AG09309 (cell line): ENCODE measurements around the gene JADE2.

Experiments used
- DNase-seq: peaks from one replicate; pipeline ENCODE4 v3.0.0-alpha.2; 2010; ENCODE audit warnings: low read depth
- H3K4me3 ChIP-seq: 2 replicates; pipeline ENCODE4 v1.5.1; 2011; ENCODE audit warnings: mild to moderate bottlenecking, low read depth, low read length, moderate library complexity; ENCODE audit not compliant: control insufficient read depth
- TF ChIP-seq, protein P1 (sequence below): IDR thresholded peaks from 2 replicates; pipeline ENCODE4 v1.5.1; 2011; ENCODE audit warnings: mild to moderate bottlenecking, low read depth, low read length, inconsistent platforms; ENCODE audit not compliant: insufficient read depth, control insufficient read depth; ENCODE audit errors: missing control alignments

The JADE2 gene

DNA sequence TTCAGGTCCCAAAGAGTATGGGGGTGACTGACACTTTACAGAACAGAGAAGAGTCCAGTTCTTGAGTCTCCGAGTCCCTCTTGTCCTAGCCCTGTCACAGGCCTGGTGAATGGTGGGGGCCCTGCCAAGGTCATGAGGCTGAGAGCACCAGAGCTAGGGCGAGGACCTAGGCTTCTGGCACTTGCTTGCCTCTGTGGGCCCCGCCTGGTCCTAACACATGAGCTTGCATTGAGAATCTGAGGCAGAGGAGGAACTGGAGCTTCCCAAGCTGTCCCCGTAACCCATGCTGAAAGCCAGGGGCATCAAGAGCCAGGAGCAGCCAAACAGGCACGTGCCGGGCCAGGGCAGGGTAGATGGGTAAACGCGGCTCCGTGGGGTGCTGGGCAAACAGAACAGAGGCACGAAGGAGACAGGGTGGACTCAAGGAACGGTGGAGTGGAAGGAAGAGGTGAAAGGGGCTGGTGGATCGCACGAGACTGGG lies 41.3 kb downstream of the JADE2 start:
- no peak overlapping the region for H3K4me3 ChIP-seq
- TF ChIP-seq, protein P1, sequence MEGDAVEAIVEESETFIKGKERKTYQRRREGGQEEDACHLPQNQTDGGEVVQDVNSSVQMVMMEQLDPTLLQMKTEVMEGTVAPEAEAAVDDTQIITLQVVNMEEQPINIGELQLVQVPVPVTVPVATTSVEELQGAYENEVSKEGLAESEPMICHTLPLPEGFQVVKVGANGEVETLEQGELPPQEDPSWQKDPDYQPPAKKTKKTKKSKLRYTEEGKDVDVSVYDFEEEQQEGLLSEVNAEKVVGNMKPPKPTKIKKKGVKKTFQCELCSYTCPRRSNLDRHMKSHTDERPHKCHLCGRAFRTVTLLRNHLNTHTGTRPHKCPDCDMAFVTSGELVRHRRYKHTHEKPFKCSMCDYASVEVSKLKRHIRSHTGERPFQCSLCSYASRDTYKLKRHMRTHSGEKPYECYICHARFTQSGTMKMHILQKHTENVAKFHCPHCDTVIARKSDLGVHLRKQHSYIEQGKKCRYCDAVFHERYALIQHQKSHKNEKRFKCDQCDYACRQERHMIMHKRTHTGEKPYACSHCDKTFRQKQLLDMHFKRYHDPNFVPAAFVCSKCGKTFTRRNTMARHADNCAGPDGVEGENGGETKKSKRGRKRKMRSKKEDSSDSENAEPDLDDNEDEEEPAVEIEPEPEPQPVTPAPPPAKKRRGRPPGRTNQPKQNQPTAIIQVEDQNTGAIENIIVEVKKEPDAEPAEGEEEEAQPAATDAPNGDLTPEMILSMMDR, result no peak
- no peak for DNase-seq

DNA sequence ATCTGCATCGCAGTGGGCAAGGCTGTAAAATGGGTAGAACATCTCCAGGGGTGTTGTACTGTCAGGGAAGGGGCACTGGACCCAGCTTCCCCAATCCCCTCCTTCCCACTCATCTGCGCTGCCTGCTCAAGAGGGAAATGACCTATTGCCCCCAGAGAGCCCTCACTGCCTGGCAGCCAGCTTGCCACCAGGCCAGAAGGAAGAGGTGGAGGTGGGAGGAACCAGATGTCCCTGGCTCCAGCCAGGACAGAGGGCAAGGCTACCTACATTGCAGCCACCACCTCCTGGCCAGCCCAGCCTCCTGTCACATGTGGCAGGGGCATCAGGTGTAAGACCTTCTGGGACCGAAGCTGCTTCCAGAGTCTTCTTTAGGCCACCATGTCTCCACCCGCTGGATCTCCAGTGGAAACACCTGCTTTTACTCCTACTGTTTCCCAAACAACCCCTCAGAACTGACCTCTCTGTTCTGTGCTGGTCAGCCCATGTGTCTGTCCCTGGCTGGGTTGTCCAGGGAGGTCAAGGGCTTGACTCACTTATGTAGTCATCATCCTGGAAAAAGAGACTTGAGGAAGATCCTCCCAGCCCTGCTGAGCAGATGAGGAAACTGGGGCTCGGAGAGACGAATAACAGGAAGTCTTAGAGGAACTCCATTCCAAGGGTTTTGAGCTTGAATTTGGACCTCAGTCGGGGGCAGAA lies 42.3 kb downstream of the JADE2 start:
- TF ChIP-seq, protein P1, result no peak
- no peak for DNase-seq
- no peak overlapping the region for H3K4me3 ChIP-seq

DNA sequence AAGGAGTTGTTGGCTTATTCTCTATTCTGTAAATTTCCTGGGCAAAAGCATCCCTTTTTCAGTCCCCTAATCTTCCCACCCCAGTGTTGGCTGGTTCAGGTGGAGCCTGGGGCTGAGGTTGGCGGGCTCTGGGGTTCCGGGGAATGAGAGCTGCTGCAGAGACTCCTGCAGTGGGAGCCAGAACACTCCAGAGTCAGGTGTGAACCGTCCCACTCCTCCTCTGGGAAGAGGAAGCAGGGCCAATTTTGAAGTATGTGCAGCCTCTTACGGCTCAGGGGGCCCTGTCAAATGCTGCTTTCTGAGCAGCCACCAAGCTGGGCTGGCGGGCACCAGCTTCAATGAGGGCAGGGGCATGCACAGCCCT lies 42.8 kb downstream of the JADE2 start:
- no peak overlapping the region for H3K4me3 ChIP-seq
- TF ChIP-seq, protein P1, result no peak
- DNase-seq, result no peak

DNA sequence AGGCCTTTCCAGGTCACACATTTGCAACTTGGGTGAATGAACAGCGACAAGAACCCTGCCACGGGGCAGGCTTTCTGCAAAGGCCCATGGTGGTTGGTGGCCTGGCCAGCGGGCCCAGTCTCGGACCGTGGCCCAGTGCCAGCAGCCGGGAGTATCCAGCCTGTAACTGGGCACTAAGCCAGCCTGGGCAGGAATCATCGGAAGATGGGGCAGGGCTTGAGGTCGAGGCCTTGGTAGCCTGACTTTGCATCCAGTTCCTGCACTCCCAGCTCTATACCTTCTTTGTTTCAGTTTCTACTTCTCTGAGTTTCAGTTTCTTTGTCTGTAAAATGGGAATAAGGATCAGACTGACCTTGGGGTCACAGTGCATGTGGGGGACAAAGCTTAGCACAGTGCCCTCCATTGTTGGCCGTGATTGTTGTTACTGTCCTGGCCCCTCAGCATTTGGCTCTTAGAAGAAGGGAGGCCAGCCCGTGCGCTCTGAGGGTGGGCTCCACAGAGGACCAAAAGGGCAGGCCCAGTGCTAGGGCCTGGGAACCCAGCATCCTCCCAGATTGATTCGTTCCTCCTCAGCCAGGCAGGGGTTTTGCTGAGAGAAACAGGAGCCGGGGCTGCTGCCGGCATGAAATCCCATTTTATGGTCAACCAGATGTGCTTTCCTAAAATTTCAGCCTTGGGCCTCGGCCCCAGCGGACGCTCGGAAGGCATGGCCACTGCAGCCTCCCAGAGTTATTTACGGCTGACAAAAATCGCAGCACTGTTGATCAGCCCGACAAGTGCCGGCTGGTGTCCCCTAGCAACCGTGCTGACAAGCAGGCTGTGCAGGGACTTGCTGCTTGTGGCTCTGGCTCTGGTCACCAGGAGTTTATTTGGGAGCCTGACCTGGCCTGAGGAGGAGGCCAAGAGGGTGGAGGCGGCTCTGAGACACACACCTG lies 43.6 kb downstream of the JADE2 start:
- TF ChIP-seq, protein P1, result no peak
- H3K4me3 ChIP-seq, result no peak overlapping the region
- no peak for DNase-seq

DNA sequence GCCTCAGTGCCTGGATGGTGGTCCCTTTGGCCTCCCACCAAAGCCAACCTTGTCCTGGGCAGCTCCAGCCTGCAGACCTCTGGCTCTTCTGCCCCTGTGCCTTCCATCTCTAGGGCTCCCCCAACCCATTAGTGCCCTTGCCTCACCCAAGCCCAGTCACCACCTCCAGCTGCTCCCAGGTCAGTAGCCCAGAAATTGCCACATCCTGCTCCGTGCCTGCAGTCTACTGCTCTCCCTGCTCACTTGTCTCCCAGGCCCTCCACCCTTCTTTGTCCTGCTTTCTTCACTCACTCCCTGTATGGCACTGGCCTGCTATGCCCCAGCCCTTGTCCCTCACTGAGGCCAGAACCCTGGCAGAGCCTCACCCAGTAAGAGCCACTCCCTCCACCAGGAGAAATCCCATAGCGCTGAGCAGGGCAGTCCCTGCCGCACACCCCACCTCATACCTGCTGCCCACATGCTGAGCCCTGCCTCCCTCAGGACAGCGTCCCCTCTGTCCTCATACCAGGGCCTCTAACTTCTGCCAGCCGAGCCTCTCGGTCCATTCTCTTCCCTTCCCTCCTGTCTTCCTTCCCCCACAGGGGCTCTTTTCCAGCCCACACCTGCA lies 44.4 kb downstream of the JADE2 start:
- DNase-seq, result no peak
- TF ChIP-seq, protein P1, result no peak
- no peak overlapping the region for H3K4me3 ChIP-seq

DNA sequence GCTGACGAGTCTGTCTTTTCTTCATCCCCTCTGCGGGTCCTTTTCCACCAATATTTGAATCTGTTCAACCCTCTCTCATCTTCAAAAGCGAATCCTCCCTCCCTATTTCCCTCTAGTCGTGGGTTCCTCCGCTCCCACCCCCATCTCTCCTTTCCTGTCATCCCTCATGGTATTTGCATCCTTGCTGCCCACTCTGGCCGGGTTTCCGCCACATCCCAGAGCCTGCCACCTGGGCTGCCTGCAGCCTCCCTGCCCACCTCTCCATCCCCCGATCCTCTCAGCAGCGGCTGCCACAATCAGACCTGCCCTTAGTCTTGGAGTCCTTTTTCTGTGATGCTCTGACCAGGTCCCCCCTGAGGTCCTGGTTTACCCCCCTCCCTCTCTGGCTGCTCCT lies 44.9 kb downstream of the JADE2 start:
- DNase-seq, result no peak
- H3K4me3 ChIP-seq, result no peak overlapping the region
- TF ChIP-seq, protein P1, result no peak
